ENCODE measurements around the gene ARHGEF16. TPM values are rescaled to one million over a fixed set of nuclear protein-coding genes. Genes with fewer than 3 reads are reported as not detected.

ARHGEF16 gene
- total RNA-seq, 1 donor from 2014 or later: 33.0 TPM

DNA sequence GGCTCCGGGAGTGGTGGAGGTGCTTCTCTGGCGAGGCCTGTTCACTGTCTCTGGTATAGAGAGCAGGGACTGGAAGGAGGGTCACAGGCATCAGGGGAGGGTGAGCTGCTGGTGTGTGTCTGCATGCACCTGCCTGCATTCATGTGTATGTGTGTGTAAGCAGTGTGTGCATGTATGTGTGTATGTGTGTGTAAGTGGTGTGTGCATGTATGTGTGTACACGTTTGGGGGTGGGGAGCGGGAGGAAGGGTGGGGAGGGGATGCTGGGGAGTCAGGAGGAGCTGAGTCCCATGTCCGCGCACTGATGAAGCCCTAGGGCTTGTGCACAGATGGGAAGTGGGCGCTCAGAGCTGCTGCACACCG, 49.0 kb downstream of the ARHGEF16 start:
- peaks cover 1% of the 10 kb centered on the region for H3K27me3 ChIP-seq (ENCODE audit: control insufficient read depth, insufficient read depth, low read length)
- no peaks in the 10 kb centered on the region for H3K36me3 ChIP-seq (ENCODE audit: control insufficient read depth, insufficient read depth, low read length)
- H3K4me3 ChIP-seq (ENCODE audit: low read depth, low read length): no peak overlapping the region
- no peak for DNase-seq (ENCODE audit: low read depth)
- TF ChIP-seq, protein P1, sequence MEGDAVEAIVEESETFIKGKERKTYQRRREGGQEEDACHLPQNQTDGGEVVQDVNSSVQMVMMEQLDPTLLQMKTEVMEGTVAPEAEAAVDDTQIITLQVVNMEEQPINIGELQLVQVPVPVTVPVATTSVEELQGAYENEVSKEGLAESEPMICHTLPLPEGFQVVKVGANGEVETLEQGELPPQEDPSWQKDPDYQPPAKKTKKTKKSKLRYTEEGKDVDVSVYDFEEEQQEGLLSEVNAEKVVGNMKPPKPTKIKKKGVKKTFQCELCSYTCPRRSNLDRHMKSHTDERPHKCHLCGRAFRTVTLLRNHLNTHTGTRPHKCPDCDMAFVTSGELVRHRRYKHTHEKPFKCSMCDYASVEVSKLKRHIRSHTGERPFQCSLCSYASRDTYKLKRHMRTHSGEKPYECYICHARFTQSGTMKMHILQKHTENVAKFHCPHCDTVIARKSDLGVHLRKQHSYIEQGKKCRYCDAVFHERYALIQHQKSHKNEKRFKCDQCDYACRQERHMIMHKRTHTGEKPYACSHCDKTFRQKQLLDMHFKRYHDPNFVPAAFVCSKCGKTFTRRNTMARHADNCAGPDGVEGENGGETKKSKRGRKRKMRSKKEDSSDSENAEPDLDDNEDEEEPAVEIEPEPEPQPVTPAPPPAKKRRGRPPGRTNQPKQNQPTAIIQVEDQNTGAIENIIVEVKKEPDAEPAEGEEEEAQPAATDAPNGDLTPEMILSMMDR (IDR thresholded peaks at IDR 0.05; ENCODE audit: insufficient read depth, low read length, poor library complexity, severe bottlenecking): no peak

DNA sequence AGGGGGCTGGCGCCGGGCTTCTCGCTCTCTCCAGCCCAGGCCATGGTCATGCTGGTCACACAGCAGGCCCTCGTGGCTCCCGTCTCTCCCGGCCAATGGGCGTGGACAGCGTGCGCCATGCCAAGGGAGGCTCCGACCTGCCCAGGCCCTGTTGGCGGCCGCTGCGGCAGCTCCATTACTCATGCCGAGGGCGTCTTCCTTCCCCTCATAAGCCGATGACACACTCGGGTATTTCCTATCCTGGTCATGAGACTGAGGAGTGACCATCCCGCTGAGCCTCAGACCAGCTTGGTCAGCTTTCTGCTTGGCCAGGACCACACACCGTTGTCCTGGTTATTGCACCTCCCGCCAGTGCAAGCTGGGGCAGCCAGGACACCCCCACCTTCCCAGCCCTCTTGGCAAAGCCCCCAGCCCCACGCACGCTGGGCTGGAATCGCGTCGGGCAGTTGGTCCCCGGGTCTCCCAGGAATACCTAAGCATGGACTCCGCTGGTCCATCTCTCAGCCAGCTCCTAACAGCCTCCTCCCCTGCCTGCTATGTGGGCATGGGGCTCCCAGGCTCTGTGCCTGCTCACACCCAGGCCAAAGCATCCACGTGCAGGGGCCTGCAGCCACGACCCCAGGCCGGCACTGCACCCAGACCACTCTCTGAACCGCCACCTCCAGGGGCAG, 49.8 kb downstream of the ARHGEF16 start:
- DNase-seq (ENCODE audit: low read depth): no peak
- no peaks in the 10 kb centered on the region for H3K36me3 ChIP-seq (ENCODE audit: control insufficient read depth, insufficient read depth, low read length)
- H3K4me3 ChIP-seq (ENCODE audit: low read depth, low read length): no peak overlapping the region
- H3K27me3 ChIP-seq (ENCODE audit: control insufficient read depth, insufficient read depth, low read length): no peaks in the 10 kb centered on the region
- TF ChIP-seq, protein P1 (IDR thresholded peaks at IDR 0.05; ENCODE audit: insufficient read depth, low read length, poor library complexity, severe bottlenecking): no peak

DNA sequence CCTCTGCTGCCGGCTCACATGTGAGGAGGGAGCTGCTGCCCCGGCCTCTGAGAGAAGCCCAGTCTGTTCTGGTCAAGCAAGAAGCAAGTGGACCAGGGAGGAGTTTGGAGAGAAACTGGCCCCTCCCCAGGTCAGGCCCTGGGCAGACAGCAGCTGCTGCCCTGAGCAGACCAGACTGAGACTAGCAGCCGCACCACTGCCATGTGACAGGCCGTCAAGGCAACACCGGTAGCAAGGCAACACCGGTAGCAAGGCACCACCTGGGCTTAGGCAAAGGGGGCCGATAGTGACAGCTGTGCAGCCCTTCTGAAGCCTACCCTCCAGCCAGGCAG, 50.3 kb downstream of the ARHGEF16 start:
- no peak for DNase-seq (ENCODE audit: low read depth)
- no peaks in the 10 kb centered on the region for H3K27me3 ChIP-seq (ENCODE audit: control insufficient read depth, insufficient read depth, low read length)
- H3K4me3 ChIP-seq (ENCODE audit: low read depth, low read length): no peak overlapping the region
- TF ChIP-seq, protein P1 (IDR thresholded peaks at IDR 0.05; ENCODE audit: insufficient read depth, low read length, poor library complexity, severe bottlenecking): no peak
- H3K36me3 ChIP-seq (ENCODE audit: control insufficient read depth, insufficient read depth, low read length): no peaks in the 10 kb centered on the region

DNA sequence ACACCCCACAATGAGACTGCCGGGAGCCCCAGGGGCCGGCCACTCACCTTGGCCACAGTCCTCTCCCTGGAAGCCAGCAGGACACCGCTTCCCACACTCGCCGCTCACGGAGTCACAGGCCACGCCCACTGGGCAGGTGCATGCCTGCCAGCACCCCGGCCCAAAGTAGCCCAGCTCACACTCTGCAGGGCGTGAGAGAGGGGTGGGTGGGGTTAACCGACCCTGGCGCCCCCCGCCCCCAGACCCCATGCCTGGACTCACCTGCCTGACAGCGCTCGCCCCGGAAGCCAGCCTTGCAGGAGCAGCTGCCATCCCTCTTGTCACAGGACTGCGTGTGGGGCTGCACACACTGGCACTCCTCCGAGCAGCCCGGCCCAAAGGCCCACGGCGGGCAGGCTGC, 50.7 kb downstream of the ARHGEF16 start:
- Histone ChIP-seq H3K36me3 (ENCODE audit: control insufficient read depth, insufficient read depth, low read length) (no peaks in the 10 kb centered on the region), H3K4me3 (ENCODE audit: low read depth, low read length) (no peak overlapping the region), H3K27me3 (ENCODE audit: control insufficient read depth, insufficient read depth, low read length) (no peaks in the 10 kb centered on the region)
- TF ChIP-seq, protein P1 (IDR thresholded peaks at IDR 0.05; ENCODE audit: insufficient read depth, low read length, poor library complexity, severe bottlenecking): no peak
- DNase-seq (ENCODE audit: low read depth): no peak

DNA sequence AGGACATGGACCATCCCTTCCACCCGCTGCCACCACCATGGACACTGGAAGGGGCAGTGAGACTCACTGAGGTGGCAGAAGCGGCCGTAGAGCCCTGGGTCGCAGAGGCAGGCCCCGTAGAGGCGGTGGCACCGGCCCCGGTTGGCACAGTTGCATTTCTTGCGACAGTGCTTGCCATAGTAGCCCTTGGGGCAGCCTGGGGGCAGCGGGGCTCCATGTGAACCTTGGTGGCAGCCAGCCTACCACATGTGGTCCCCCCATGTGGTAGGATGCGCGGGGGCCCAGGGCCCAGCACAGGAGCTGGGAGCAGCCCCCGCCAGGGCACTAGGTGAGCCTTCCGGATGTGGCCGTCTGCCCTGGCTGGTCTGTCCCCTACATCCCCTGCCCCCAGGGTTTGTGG, 51.6 kb downstream of the ARHGEF16 start:
- no peak for DNase-seq (ENCODE audit: low read depth)
- H3K4me3 ChIP-seq (ENCODE audit: low read depth, low read length): no peak overlapping the region
- TF ChIP-seq, protein P1 (IDR thresholded peaks at IDR 0.05; ENCODE audit: insufficient read depth, low read length, poor library complexity, severe bottlenecking): no peak
- H3K27me3 ChIP-seq (ENCODE audit: control insufficient read depth, insufficient read depth, low read length): no peaks in the 10 kb centered on the region
- no peaks in the 10 kb centered on the region for H3K36me3 ChIP-seq (ENCODE audit: control insufficient read depth, insufficient read depth, low read length)

DNA sequence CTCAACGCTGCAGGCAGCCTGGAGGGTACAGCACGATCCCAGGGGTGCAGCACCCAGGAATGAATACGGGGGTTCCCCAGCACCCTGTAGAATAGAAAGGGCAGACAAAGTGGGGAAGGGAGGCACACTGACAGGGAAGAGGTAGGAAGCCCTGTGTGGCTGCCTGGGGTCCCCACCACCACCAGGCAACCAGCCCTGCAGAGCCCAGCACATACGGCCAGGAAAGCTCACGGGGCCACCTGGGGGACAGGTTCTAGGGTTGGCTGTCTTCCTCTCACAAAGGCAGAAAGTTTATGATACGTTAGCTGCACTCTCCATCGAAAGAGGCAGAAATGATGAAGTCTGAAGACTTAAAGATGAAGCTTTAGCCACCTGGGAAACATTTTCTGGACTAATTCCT, 52.5 kb downstream of the ARHGEF16 start:
- DNase-seq (ENCODE audit: low read depth): no peak
- H3K27me3 ChIP-seq (ENCODE audit: control insufficient read depth, insufficient read depth, low read length): no peaks in the 10 kb centered on the region
- TF ChIP-seq, protein P1 (IDR thresholded peaks at IDR 0.05; ENCODE audit: insufficient read depth, low read length, poor library complexity, severe bottlenecking): no peak
- no peaks in the 10 kb centered on the region for H3K36me3 ChIP-seq (ENCODE audit: control insufficient read depth, insufficient read depth, low read length)
- no peak overlapping the region for H3K4me3 ChIP-seq (ENCODE audit: low read depth, low read length)
